CD14-positive monocyte (primary cell): ENCODE data around the gene PCDH15. TPM values are rescaled to one million over a fixed set of nuclear protein-coding genes. Genes with fewer than 3 reads are reported as not detected.

Experiments used
- DNase-seq, 3 donors: peaks; one replicate each; pipeline ENCODE4 v3.0.0-alpha.2; 2011 to 2022
- H2AFZ ChIP-seq: 2 replicates; pipeline ENCODE4 v1.6.0; 2012; ENCODE audit warnings: mild to moderate bottlenecking, low read depth, low read length, inconsistent platforms; ENCODE audit not compliant: insufficient read depth, poor library complexity, severe bottlenecking
- H3K27ac ChIP-seq, 2 donors: 1 replicate in 1 of 2; 2 replicates in 1 of 2; pipeline ENCODE4 v1.5.1; 2012 to 2013; ENCODE audit warnings: low read length in 2 of 2, control low read depth in 1 of 2, inconsistent platforms in 1 of 2, low read depth in 1 of 2, mild to moderate bottlenecking in 1 of 2
- H3K27me3 ChIP-seq, 2 donors: one replicate each; pipeline versions ENCODE4 v1.6.0 to v1.6.1; 2011 to 2013; ENCODE audit warnings: low read length in 2 of 2; ENCODE audit not compliant: control insufficient read depth in 2 of 2, insufficient read depth in 2 of 2
- H3K36me3 ChIP-seq, 2 donors: replicated peaks in 1 of 2; 1 replicate in 1 of 2; 2 replicates in 1 of 2; pipeline versions ENCODE4 v1.5.1 to v1.6.1; 2012 to 2013; ENCODE audit warnings: low read length in 2 of 2, control low read depth in 1 of 2, inconsistent platforms in 1 of 2, mild to moderate bottlenecking in 1 of 2; ENCODE audit not compliant: insufficient read depth in 2 of 2, control insufficient read depth in 1 of 2
- H3K4me1 ChIP-seq, 2 donors: 1 replicate in 1 of 2; 2 replicates in 1 of 2; pipeline versions ENCODE4 v1.5.1 to v1.6.1; 2012 to 2013; ENCODE audit warnings: low read length in 2 of 2, control low read depth in 1 of 2, inconsistent platforms in 1 of 2, mild to moderate bottlenecking in 1 of 2, moderate library complexity in 1 of 2; ENCODE audit not compliant: insufficient read depth in 2 of 2, control insufficient read depth in 1 of 2
- H3K4me2 ChIP-seq: replicated peaks from 2 replicates; pipeline ENCODE3; 2012; ENCODE audit warnings: low read length, moderate library complexity, mild to moderate bottlenecking; ENCODE audit not compliant: poor library complexity, severe bottlenecking; ENCODE audit errors: extremely low read depth
- H3K4me3 ChIP-seq, 3 experiments: fragments of 200-600 bp in 1 of 3; sonication (generic) in 1 of 3; replicated peaks in 1 of 3; 1 replicate in 2 of 3; 2 replicates in 1 of 3; pipeline ENCODE4 v1.5.1; 2011 to 2013; ENCODE audit warnings: low read length in 3 of 3, mild to moderate bottlenecking in 3 of 3, control low read depth in 2 of 3, low read depth in 2 of 3, inconsistent platforms in 1 of 3, moderate library complexity in 1 of 3
- H3K79me2 ChIP-seq: 2 replicates; pipeline ENCODE4 v1.6.0; 2012; ENCODE audit warnings: mild to moderate bottlenecking, control low read depth, inconsistent platforms, low read length, moderate library complexity; ENCODE audit not compliant: insufficient read depth
- H3K9ac ChIP-seq: 2 replicates; pipeline ENCODE4 v1.6.0; 2017; ENCODE audit warnings: low read length, mild to moderate bottlenecking; ENCODE audit not compliant: insufficient read depth, poor library complexity, severe bottlenecking
- H3K9me3 ChIP-seq, 2 donors: replicated peaks in 1 of 2; 1 replicate in 1 of 2; 2 replicates in 1 of 2; pipeline versions ENCODE4 v1.5.1 to v1.6.1; 2012 to 2013; ENCODE audit warnings: low read length in 2 of 2, control low read depth in 1 of 2; ENCODE audit not compliant: control insufficient read depth in 1 of 2, insufficient read depth in 1 of 2
- H4K20me1 ChIP-seq: 2 replicates; pipeline ENCODE4 v1.6.0; 2012; ENCODE audit warnings: mild to moderate bottlenecking, low read length, control low read depth, moderate library complexity; ENCODE audit not compliant: insufficient read depth
- H3K27ac Mint-ChIP-seq, 7 donors: one replicate each; pipeline ENCODE4 v1.8.0; 2020; ENCODE audit warnings: mild to moderate bottlenecking in 7 of 7, mixed read lengths in 7 of 7, moderate library complexity in 6 of 7, inconsistent platforms in 2 of 7
- H3K27me3 Mint-ChIP-seq, 3 donors: one replicate each; pipeline ENCODE4 v1.8.0; 2021 to 2022; ENCODE audit warnings: low read depth in 3 of 3, mild to moderate bottlenecking in 3 of 3, mixed read lengths in 3 of 3, moderate library complexity in 3 of 3, inconsistent platforms in 1 of 3
- H3K36me3 Mint-ChIP-seq, 2 donors: one replicate each; pipeline ENCODE4 v1.8.0; 2020; ENCODE audit warnings: mixed read lengths in 2 of 2, inconsistent platforms in 1 of 2, mild to moderate bottlenecking in 1 of 2
- H3K4me1 Mint-ChIP-seq: one replicate; pipeline ENCODE4 v1.8.0; 2020; ENCODE audit warnings: mild to moderate bottlenecking, mixed read lengths
- H3K4me3 Mint-ChIP-seq, 2 donors: one replicate each; pipeline ENCODE4 v1.8.0; 2020; ENCODE audit warnings: mild to moderate bottlenecking in 2 of 2, mixed read lengths in 2 of 2, moderate library complexity in 1 of 2
- H3K9me3 Mint-ChIP-seq, 7 donors: one replicate each; pipeline ENCODE4 v1.8.0; 2020 to 2022; ENCODE audit warnings: mixed read lengths in 7 of 7, mild to moderate bottlenecking in 6 of 7, moderate library complexity in 6 of 7, inconsistent platforms in 2 of 7
- WGBS: methylation state at CpG from one replicate; pipeline ENCODE4 v1.1.5; 2013; ENCODE audit warnings: missing lambda C conversion rate; ENCODE audit not compliant: insufficient coverage; 5-methylcytosine and 5-hydroxymethylcytosine counted together
- intact Hi-C, 2 donors: fragments of 100-400 bp; cut with micrococcal nuclease; formaldehyde crosslinking; loops; one replicate each; pipeline versions ENCODE4 v1.15.0 to v1.15.1; 2023
- polyA plus RNA-seq, 3 donors: library from polyadenylated mRNA; depleted of rRNA in 1 of 3; unstranded in 2 of 3; stranded (reverse) in 1 of 3; fragments of 300-500 nt in 2 of 3; fragments of >200 nt in 1 of 3; fragmentation: Illumina TruSeq in 2 of 3; gene quantifications; 1 replicate in 2 of 3; 2 replicates in 1 of 3; pipeline ENCODE4 v1.2.3, GENCODE V29; 2012 to 2021
- TF ChIP-seq, protein P1 (sequence below): fragments of 200-600 bp; IDR thresholded peaks from one replicate; pipeline ENCODE4 v1.8.0; 2022; ENCODE audit warnings: antibody characterized with exemption, mild to moderate bottlenecking

PCDH15 gene
- polyA plus RNA-seq, 3 donors = not detected

DNA sequence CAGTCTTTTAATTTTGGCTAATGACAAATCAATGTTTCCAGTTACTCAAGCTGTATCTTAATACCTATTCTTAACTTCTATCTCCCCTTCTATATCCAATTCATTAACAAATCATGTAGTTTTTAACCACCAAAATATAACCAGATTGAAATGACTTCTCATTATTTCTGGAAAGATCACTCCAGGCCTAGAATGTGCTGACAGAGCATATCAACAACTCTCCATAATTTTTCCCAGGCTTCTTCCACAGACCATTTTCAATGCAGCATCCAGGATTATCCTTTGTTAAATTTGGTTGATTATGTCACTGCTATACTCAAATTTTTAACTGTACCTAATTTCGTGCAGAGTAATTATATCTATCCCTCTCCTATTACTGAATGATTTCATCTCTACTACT is 704.1 kb downstream of the PCDH15 start:
- no peaks in the 10 kb centered on the region for H3K4me1 ChIP-seq
- H3K36me3 Mint-ChIP-seq = no peaks in the 10 kb centered on the region

GRCh38 chr10:54094321-54094720 is 706.7 kb downstream of the PCDH15 start:
- Mint-ChIP-seq H3K27ac (no peak overlapping the region), H3K9me3 (peaks cover 0 to 4% (median 0%) of the 10 kb centered on the region in 7 donors), H3K27me3 (no peaks in the 10 kb centered on the region), H3K4me1 (no peaks in the 10 kb centered on the region), H3K36me3 (no peaks in the 10 kb centered on the region), H3K4me3 (no peak overlapping the region)
- intact Hi-C loops = no loop called here
- Histone ChIP-seq H3K4me3 (no peak overlapping the region), H3K9me3 (no peaks in the 10 kb centered on the region), H3K27me3 (no peaks in the 10 kb centered on the region), H4K20me1 (no peaks in the 10 kb centered on the region), H2AFZ (no peak overlapping the region), H3K4me2 (no peak overlapping the region), H3K27ac (no peak overlapping the region), H3K9ac (no peak overlapping the region), H3K79me2 (no peaks in the 10 kb centered on the region), H3K36me3 (no peaks in the 10 kb centered on the region), H3K4me1 (no peaks in the 10 kb centered on the region)
- 81% methylated on average over 3 of the region's 5 CpGs for WGBS
- DNase-seq = no peak
- TF ChIP-seq, protein P1, sequence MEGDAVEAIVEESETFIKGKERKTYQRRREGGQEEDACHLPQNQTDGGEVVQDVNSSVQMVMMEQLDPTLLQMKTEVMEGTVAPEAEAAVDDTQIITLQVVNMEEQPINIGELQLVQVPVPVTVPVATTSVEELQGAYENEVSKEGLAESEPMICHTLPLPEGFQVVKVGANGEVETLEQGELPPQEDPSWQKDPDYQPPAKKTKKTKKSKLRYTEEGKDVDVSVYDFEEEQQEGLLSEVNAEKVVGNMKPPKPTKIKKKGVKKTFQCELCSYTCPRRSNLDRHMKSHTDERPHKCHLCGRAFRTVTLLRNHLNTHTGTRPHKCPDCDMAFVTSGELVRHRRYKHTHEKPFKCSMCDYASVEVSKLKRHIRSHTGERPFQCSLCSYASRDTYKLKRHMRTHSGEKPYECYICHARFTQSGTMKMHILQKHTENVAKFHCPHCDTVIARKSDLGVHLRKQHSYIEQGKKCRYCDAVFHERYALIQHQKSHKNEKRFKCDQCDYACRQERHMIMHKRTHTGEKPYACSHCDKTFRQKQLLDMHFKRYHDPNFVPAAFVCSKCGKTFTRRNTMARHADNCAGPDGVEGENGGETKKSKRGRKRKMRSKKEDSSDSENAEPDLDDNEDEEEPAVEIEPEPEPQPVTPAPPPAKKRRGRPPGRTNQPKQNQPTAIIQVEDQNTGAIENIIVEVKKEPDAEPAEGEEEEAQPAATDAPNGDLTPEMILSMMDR = no peak

More for the DNA sequence above, 704.1 kb downstream of the PCDH15 start:
- Mint-ChIP-seq H3K4me1 (no peaks in the 10 kb centered on the region), H3K9me3 (peaks cover 0 to 5% (median 1%) of the 10 kb centered on the region in 7 donors), H3K27me3 (no peaks in the 10 kb centered on the region), H3K27ac (no peak overlapping the region), H3K4me3 (no peak overlapping the region)
- H3K9ac ChIP-seq = no peak overlapping the region
- no peaks in the 10 kb centered on the region for H4K20me1 ChIP-seq
- WGBS = no CpG with 5 or more reads among the region's 1 CpG
- H3K27ac ChIP-seq = no peak overlapping the region
- TF ChIP-seq, protein P1 = no peak
- no peak overlapping the region for H2AFZ ChIP-seq
- intact Hi-C loops = no loop called here
- no peaks in the 10 kb centered on the region for H3K36me3 ChIP-seq
- no peak overlapping the region for H3K4me3 ChIP-seq
- no peak for DNase-seq
- no peaks in the 10 kb centered on the region for H3K27me3 ChIP-seq
- H3K79me2 ChIP-seq = no peaks in the 10 kb centered on the region
- no peak overlapping the region for H3K4me2 ChIP-seq
- H3K9me3 ChIP-seq = no peaks in the 10 kb centered on the region
